GM19452 (cell line): ENCODE measurements around the gene BRPF3.

Source experiments
- ATAC-seq: cut with Tn5 transposase; IDR thresholded peaks from one replicate; pipeline ENCODE4 v1.9.1; 2021; ENCODE audit not compliant: unreplicated experiment

Gene BRPF3

DNA sequence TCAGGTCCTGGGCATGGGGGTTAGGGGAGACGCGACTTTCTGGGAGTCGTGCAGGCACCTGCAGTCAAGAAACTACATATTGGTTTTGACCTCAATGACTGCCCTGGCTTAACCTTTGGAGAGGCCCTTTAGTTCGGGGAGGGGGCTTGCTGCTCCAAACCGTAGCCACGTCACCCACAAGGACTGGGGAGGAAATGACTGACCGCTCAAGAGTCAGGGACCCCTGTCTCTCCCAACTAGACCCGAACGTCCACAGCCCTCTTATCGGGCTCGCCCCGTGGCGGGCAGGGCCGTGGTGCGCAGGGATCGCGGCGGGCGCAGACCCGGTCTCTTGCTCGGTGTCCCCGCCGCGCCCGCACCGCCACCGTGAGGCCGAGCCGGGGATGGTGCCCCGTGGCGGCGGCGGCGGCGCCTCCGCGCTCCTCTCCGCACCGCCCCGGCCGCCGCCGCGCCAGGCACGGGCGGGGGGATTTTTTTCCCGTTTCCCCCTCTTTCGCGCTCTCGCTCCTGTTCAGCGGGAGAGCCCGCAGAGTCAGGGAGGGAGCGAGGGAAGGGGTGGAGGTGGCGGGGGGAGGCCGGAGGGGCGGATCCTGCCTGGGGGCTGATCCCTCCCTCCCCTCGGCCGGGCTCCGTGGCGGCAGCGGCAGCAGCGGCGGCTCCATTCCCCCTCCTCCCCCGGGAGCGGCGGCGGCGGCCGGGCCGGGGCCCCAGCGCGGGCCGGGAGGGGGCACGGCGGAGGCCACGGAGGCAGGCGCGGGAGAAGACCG lies at the start of gene BRPF3:
BRPF3 (plus strand) TSS at position 632 of the 767 bp plus-strand sequence. CDS start 3,579 bp downstream, outside the sequence.
- ATAC-seq: peak; percentile 65

- ATAC-seq: no peak
Observed at GRCh38 chr6:36147294-36147693, 49.2 kb upstream of the BRPF3 start.

- no peak for ATAC-seq
Observed at GRCh38 chr6:36149476-36149875, 47.1 kb upstream of the BRPF3 start.

DNA sequence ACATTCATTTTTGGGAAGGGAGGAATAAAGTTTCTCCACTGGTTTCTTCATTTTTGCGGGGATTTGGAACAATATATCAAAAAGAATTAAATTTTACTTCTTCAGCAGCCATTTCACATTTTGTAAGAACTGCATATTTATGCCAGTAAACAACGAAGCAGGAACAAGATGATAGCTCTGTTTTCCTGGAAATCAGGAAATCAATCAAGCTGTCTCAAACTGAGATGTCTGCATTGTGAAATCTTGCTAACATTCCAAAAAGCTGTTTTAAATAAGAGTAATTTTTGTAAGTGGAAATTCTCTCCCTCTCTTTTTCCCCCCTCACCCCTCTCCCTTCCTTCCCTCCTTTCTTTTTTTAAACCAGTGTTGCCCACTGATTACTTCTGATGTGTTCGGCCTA lies 46.3 kb upstream of the BRPF3 start:
- no peak for ATAC-seq

DNA sequence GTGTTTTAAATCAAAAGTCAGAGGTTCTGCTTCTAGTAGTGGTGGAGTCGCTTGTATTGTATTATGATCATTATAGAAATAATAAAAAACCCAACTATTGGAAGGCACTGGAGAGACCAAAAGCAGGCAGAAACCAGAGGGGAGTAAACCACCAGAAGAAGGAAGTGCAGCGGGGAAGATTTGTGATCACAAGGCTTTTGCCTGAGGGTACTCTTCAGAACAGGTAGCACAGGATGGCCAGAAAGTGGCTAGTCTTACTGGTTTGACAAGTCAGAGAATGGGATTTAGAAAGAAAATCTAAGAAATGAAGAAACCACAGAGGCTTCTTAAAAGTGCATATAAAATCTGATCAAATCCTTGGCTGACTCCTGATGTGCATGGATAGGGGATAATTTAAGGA lies 42.3 kb upstream of the BRPF3 start:
- ATAC-seq: no peak

- ATAC-seq: no peak
Observed at GRCh38 chr6:36155662-36156061, 40.9 kb upstream of the BRPF3 start.

DNA sequence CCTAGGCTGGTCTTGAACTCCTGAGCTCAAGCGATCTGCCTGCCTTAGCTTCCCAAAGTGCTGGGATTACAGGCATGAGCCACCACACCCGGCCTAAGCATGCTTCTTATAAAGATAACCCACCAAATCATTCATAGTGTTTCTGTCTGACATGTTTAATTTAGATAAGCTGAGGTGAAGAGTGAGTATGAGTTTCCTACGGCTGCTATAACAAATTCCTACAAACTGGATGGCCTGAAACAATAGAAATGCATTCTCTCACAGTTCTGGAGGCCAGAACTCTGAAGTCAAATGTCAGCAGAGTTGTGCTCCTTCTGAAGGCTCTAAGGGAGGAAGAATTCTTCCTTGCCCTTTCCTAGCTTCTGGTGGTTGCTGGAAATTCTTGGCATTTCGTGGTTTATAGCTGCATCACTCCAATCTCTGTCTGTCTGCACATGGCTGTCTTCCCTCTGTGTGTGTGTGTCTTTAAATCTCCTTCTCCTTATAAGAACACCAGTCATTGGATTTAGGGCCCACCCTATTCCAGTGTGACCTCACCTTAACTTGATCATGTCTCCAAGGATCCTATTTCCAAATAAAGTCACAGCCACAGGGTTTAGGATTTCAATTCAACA lies 36.3 kb upstream of the BRPF3 start:
- ATAC-seq: no peak

GRCh38 chr6:36169023-36170007 lies 27.2 kb upstream of the BRPF3 start:
- no peak for ATAC-seq

DNA sequence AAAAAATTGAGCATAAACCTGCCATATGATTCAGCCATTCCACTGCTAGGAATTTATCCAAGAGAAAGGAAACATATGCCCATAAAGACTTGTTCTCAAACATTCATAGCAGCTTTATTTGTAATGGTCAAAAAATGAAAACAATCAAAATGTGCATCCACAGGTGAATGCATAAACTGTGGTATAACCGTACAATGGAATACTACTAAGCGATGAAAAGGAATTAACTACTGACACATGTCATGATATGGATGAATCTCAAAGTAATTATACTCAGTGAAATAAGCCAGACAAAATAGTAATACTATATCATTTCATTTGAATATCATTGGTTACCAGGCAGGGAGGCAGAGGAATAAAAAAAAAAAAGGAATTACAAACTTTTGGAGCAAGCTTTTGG lies 25.8 kb upstream of the BRPF3 start:
- no peak for ATAC-seq

DNA sequence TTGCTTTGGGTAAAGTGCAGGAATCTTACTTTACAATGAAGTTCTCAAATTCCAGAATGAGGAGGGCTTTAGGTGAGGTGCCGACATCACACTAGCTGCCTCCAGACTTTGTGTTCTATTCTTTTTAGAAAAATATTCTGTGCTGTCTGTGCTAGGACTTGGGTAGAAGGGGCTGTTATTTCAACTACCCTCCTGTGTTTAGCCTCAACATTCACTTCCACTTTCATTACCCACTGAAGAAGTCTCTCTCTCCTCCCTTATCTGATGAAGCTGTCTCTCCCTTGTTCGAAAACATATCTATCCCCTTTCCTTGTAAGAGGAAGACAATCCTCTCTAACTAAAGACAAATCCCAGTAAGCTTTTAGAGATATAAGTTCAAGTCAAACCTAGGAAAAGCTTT lies 25.0 kb upstream of the BRPF3 start:
- no peak for ATAC-seq

DNA sequence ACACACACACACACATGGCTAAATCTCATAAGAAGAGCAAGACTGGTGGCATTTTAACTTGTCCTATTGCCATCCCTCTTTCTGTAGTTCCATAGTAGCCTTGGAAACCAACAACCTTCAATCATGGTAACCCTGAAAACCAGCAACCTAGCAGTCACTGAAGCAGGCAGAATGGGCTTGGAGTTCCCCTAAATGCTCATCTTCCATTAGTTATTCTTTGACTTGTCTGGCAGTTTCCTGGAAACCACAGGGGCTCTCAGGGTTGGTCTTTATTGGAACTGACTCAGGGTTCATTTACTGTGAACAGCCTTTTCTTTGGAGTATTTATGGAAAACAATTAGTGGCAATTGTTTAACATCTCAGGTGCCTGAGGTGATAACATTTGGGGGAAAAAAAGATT lies 19.4 kb upstream of the BRPF3 start:
- ATAC-seq: no peak

DNA sequence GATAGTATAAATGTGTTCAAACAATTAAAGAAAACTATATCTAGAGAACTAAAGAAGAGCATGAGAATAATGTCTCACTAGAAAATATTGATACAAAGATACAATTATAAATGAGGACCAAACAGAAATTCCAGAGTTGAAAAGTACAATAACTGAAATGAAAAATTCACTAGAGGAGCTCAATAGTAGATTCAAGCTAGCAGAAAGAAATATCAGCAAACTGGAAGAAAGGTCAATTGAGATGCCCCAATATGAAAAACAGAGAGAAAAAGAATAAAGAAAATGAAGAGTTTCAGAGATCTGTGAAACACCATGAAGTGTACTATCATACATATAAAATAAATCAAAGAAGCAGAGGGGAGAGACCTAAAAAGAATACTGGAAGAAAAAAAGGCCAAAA lies 18.0 kb upstream of the BRPF3 start:
- no peak for ATAC-seq

GRCh38 chr6:36180126-36180525 lies 16.4 kb upstream of the BRPF3 start:
- no peak for ATAC-seq

- no peak for ATAC-seq
Observed at GRCh38 chr6:36184311-36184710, 12.2 kb upstream of the BRPF3 start.

DNA sequence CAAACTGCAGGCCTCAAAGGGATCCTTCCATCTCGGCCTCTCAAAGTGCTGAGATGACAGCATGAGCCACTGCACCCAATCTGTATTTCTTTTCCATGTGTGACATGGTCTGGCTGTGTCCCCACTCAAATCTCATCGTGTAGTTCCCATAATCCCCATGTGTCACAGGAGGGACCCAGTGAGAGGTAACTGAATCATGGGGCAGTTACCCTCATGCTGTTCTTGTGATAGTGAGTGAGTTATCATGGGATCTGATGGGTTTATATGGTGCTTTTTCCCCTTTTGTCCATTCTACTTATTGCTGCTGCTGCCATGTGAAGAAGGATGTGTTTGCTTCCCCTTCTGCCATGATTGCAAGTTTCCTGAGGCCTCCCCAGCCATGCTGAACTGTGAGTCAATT lies 10.3 kb upstream of the BRPF3 start:
- ATAC-seq: no peak

DNA sequence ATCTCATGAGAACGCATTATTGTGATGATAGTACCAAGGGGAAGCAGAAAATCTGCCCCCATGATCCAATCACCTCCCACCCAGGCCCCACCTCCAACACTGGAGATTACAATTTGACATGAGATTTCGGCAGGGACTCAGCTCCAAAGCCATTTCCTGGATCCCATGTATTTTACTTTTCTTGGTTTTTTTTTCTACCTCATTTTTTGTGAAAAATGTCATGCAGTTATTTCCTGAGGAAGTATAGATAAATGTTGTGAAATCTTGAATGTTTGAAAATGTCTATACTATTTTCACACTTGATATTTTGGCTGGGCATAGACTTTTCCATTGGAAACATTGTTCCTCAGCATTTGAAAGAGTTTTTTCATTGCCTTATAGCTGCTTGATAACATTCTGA lies 9.1 kb upstream of the BRPF3 start:
- no peak for ATAC-seq

- no peak for ATAC-seq
Observed at GRCh38 chr6:36195471-36196112, 952 bp upstream of the BRPF3 start.

GRCh38 chr6:36196880-36197548 lies 470 bp downstream of the BRPF3 start:
- ATAC-seq: peak; percentile 87

DNA sequence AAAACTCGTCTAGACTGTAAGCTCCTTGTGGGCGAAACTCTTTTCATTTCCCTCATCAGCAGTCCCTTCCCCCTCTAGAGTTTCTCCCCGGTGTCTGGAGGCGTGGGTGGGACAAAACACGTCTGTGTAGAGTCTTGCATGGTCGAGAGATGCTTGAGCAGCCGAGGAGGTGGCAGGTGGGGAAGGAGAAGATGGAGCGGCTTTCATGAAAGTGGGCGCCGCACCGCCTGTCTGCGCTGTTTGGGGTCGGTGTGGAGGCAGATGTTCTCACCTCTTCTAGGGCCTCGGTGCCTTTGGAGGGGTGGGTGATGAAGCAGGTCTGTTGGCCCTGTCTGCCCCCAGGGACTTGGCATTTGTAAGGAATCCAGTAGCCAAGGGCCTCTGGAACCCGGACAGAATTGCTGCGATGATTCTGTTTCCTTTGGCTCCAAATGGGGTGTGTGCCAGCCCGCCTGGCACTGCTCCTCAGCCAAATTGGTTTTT lies 1.2 kb downstream of the BRPF3 start:
- no peak for ATAC-seq

GRCh38 chr6:36198986-36199385 lies 2.4 kb downstream of the BRPF3 start:
- ATAC-seq: no peak
